ENCODE data around the gene KCNE5. TPM values are rescaled to one million over a fixed set of nuclear protein-coding genes. Genes with fewer than 3 reads are reported as not detected.
"Not testable (repeated sequence)": the region's sequence is repeated elsewhere in the genome, so short reads cannot be mapped to it uniquely, and the experiment has no call there.

KCNE5 gene
- total RNA-seq, 2 experiments from 2014 or later, result 0.28 to 0.38 TPM

GRCh38 chrX:109585488-109585887 is 39.5 kb downstream of the KCNE5 start:
- H3K27ac Mint-ChIP-seq, result no peak overlapping the region
- no peaks in the 10 kb centered on the region for H3K36me3 Mint-ChIP-seq (ENCODE audit: low read depth)
- H3K4me1 Mint-ChIP-seq, result no peaks in the 10 kb centered on the region
- H3K27me3 Mint-ChIP-seq, result peaks cover 5% of the 10 kb centered on the region
- ChIA-PET POLR2A (no interaction called here), CTCF (no interaction called here)
- H3K4me3 Mint-ChIP-seq, result no peak overlapping the region
- no peaks in the 10 kb centered on the region for H3K9me3 Mint-ChIP-seq
- no peak for DNase-seq

GRCh38 chrX:109578916-109579315 is 46.1 kb downstream of the KCNE5 start:
- Mint-ChIP-seq H3K27me3 (no peaks in the 10 kb centered on the region), H3K4me1 (no peaks in the 10 kb centered on the region), H3K4me3 (no peak overlapping the region), H3K9me3 (no peaks in the 10 kb centered on the region), H3K27ac (no peak overlapping the region), H3K36me3 (ENCODE audit: low read depth) (no peaks in the 10 kb centered on the region)
- ChIA-PET POLR2A (no interaction called here), CTCF (no interaction called here)
- no peak for DNase-seq

GRCh38 chrX:109577055-109577454 is 47.9 kb downstream of the KCNE5 start:
- H3K27me3 Mint-ChIP-seq, result no peaks in the 10 kb centered on the region
- ChIA-PET POLR2A (no interaction called here), CTCF (no interaction called here)
- H3K27ac Mint-ChIP-seq, result no peak overlapping the region
- H3K4me1 Mint-ChIP-seq, result no peaks in the 10 kb centered on the region
- no peak overlapping the region for H3K4me3 Mint-ChIP-seq
- DNase-seq, result no peak
- H3K36me3 Mint-ChIP-seq (ENCODE audit: low read depth), result no peaks in the 10 kb centered on the region
- H3K9me3 Mint-ChIP-seq, result no peaks in the 10 kb centered on the region

GRCh38 chrX:109576083-109576482 is 48.9 kb downstream of the KCNE5 start:
- H3K9me3 Mint-ChIP-seq; H3K36me3 Mint-ChIP-seq (ENCODE audit: low read depth); DNase-seq; POLR2A ChIA-PET; H3K4me3 Mint-ChIP-seq; CTCF ChIA-PET; H3K27me3 Mint-ChIP-seq; H3K27ac Mint-ChIP-seq; H3K4me1 Mint-ChIP-seq: not testable (repeated sequence)

Other genes with a start within 250 kb of the KCNE5 start
- gene GUCY2F, start 143.1 kb downstream of the KCNE5 start, total RNA-seq, result not detected
- 10 to 100 TPM; 13.3 to 14.0 TPM for gene NXT2, start 88.3 kb downstream of the KCNE5 start, total RNA-seq
- 10 to 100 TPM; 62.1 to 64.9 TPM for gene ACSL4, start 108.1 kb upstream of the KCNE5 start, total RNA-seq